HG03045 (cell line): ENCODE data around the gene VPS35L.
"Not testable (repeated sequence)": the region's sequence is repeated elsewhere in the genome, so short reads cannot be mapped to it uniquely, and the experiment has no call there.

ENCODE experiments used
- ATAC-seq: cut with Tn5 transposase; IDR thresholded peaks from one replicate; pipeline ENCODE4 v1.9.1; 2021; ENCODE audit warnings: mild to moderate bottlenecking, moderate library complexity; ENCODE audit not compliant: unreplicated experiment

VPS35L gene

GRCh38 chr16:19708296-19709205 lies 153.0 kb downstream of the VPS35L start:
- ATAC-seq = no peak

DNA sequence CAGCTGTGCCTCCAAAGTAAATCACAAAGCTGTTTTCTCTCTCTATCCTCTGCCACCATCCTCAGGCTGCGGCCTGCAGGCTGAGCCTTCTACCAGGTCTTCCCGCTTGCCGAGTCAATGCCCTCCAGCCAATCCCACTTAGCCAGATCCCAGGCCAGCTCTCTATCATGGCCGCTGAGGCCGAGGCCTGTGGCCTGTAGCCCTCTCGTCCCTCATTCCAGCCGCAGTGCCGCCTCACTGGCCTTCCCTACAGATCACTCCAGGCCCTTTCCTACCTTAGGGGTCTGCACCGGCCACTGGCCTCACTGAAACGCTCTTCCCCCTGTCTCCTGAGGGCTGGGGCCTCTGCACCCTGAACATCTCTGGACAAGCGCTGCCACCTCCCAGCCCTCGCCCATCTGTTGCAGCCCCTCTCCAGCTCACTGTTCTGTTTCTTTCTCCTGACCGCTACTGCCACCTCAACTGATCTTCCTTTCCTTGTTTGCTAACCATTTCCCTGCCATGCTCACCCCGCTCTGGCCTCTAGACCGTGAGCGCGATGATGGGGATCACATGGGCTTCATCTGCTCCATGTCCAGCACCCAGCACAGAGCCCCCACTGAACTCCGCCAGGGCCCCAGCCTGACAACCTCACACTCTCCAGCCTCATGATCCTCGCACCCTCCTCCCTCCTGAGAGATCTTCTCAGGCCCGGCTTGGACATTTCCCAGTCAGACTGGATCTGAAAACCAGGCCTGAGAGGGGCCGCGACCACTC lies 154.1 kb downstream of the VPS35L start:
- ATAC-seq = no peak

DNA sequence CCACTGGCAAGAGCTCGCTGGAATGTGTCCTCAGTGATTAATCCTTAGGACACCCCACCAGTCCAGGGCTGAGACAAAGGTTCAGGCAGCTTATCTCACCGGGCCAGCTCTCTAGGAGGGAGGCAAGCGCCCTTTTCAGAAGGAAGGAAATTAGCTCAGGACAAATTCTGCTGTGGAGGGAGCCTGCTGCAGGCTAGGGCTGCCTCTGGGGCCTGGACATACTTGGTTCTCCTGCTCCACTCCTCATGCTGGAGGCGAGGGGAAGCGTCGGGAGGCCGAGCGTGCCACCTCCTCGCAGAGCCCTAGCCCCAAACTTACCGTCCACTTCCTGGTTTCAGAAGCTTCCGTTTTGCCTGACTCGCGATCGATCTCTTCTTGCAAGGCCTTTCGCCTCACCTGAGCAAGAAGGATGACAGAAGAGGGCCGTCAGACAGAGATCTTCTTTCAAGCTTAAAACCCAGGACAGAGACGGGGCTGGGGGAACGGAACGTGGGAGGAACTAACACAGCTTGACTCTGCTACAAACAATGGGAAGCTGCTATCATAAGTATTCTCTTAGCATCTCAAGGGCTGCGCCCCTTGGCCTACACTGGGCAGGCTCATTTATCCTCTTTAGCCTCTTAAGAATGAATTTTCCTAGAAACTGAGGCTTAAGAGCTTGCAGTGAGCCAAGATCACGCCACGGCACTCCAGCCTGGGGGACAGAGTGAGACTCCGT lies 154.8 kb downstream of the VPS35L start:
- no peak for ATAC-seq

DNA sequence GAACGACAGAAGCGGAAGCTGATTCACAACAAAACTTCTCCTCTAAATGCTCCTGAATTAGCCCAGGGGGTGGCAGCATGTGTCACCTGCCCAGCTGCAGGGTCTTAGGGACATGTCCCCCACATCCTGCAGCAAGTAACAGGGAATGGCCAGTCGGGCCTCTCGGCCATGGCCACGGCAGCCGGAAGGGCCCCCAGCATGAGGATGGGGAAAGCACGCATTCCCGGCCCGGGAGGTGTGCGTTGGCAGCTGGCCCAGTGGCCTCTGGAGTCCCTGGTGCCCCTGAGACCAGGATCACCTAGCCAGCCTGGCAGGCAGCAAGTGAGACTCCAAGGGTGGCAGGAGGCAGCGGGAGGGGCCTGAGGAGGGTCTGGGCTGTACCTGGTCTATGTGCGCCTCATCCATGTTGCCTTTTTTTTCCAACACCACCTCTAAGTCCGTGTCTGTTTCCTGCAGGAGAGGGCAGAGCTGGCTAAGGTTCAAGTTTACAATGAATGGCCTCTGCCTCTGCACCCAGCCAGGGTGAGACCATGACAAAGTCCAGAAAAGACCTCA lies 155.6 kb downstream of the VPS35L start:
- no peak for ATAC-seq

- no peak for ATAC-seq
These were observed 156.1 kb downstream of the VPS35L start for GRCh38 chr16:19711643-19712042.

GRCh38 chr16:19712418-19713058 lies 157.0 kb downstream of the VPS35L start:
- no peak for ATAC-seq

- no peak for ATAC-seq
These were observed 158.2 kb downstream of the VPS35L start for GRCh38 chr16:19713697-19714096.

DNA sequence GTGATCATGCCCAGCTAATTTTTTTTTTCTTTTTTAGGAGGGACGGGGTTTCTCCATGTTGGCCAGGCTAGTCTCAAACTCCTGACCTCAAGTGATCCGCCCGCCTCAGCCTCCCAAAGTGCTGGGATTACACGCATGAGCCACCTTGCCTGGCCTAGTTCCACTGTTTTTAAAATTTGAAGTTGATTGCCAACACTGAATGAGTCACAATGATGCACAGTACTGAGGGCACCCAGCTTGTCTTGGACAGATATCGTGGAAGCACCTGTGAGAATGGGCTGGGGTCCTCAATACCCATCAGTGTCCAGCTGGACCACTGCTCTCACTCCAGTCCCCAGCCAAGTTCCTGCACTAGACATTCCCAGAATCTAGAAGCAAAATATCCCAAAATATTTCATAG lies 160.1 kb downstream of the VPS35L start:
- ATAC-seq = no peak

DNA sequence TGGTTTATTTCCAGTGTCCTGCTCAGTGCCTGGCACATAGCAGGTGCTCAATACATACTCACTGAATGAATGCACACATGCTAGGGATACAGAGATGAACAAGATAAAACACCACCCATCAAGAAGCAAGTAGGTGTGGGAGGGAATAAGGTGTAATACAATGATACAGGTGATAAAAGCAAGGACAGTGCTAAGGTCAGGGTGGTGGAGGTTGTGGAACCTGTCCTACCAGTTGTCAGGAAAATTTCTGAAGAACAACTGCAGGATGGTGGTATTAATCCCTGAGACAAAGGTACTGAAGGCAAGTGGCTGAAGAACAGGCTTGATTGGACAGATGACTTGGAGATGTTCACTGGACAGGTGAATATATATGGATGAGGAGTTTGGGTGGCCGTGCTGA lies 160.7 kb downstream of the VPS35L start:
- no peak for ATAC-seq

- ATAC-seq = not testable (repeated sequence)
These were observed 161.2 kb downstream of the VPS35L start for GRCh38 chr16:19716728-19717127.

DNA sequence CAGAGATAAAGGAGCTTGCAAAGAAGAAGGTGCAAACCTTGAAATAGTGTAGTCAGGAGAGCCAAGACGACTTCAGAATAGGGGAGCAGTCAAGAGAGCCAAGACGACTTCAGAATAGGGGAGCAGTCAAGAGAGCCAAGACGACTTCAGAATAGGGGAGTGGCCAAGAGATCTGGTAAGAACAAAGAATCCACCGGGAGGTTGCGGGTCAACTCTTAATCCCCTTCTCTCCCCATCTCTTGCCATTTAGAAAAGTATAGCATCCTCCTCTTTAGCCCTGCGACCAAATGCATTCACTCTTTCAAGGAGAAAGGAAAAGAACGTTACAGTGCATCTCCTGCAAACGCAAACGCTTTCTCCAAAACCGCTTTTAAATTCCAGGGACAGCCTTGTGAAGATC lies 161.8 kb downstream of the VPS35L start:
- no peak for ATAC-seq

DNA sequence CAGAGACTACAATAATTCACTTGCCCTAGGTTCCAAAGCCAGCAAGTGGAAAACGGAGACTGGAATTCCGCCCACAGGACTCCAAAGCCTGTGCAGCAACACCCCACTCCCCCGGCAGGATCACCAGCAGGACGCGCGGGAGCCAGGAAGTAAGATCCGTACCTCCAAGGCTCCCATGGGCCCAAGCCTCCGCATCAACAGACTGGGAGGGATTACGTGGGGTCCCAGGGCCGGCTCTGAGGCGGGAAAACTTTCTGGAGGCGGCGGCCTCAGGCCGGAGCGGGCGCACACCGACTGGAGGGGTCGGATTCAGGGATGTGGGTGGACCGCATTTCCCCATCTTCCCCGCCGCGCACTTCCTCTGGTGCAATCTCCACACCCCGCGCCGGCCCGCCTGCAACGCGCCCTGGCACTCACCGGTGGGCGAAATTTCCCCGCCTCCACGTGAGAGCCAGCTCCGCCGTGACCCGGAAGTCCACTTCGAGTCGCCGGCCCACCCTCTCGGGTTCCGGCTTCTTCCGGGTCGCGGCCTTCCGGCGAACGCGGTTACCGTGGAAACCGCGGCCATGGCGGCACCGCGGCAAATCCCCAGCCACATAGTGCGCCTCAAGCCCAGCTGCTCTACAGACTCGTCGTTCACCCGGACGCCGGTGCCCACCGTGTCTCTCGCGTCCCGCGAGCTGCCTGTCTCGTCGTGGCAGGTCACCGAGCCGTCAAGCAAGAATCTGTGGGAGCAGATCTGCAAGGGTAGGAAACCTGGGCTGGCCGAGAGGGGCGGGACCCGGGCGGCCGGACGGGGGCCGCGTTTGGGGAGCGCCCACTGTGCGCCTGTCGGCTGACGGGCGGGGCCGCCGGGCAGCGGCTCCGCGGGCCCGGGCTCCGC lies 162.5 kb downstream of the VPS35L start, which contains the start of the genes IQCK and KNOP1:
Gene IQCK, plus strand, starts transcription at position 531 of the 883 bp plus-strand sequence. Its CDS starts 36 bp downstream, at position 567.
Gene KNOP1, minus strand, starts transcription at position 487 of the 883 bp plus-strand sequence. CDS start 3,192 bp downstream, outside the sequence.
- ATAC-seq = peak; percentile 92

DNA sequence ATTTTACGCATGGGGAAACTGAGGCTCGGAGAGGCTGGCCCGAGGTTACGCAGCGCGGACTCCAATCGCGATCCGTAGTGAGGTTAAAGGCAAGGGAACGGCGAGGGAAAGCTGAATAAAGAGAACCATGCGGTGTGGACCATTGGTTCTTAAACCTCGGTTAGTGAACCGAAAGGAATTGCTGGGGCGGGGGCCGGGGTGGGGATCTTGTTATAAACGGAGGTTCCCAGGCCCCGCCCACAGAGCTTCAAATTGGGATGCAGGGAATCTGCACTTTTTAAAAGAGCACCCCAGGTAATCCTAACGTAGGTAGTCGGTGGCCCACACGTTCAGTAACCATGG lies 163.1 kb downstream of the VPS35L start:
- ATAC-seq = no peak

- no peak for ATAC-seq
These were observed 166.9 kb downstream of the VPS35L start for GRCh38 chr16:19722269-19722952.

DNA sequence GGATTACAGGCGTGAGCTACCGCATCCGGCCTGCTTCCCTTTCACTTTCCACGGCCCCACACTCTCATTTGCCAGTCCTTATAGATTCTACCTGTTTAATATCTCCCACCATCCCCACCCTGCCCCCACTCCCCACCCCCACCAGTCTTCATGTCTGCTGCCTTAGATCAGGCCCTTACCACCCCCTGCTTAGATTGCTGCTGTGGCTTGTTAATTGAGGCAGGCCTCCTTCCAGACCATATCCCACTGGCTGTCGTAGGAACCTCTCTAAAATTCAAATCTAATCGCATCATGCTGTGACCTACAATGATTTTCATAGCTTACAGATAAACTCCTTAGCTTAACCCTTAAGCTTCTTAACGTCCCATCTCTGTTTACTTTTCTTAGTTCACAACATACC lies 167.5 kb downstream of the VPS35L start:
- ATAC-seq = no peak

DNA sequence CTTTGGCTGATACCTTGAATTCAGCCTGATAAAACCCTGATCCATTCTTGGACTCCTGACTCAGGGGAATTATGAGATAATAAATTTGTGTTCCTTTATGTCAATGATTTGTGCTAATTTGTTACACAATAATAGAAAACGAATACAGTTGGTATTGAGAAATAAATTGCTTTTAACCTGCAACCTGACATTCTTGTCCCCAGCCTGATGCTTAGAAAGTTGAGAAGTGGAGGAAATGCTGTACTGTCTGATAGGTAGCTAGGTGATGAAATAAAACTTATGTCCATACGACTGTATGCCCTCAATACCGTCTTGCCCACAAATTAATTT lies 173.1 kb downstream of the VPS35L start:
- no peak for ATAC-seq

DNA sequence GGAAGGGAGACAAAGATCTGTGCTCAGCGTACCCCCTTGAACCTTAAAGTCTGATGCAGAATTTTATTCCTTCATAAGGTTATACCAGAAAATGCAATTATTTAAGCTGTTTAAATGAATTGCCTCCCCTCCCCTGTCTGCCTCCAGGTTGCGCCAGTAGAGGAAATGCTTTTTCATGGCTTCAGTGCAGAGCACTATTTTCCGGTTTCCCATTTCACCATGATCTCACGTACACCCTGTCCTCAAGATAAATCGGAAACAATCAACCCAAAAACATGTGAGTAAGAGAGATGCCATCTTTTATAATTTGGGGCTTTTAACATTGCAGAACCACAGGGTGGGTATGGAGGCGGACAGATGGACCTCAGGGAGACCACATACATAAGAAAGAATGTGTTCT lies 178.0 kb downstream of the VPS35L start:
- ATAC-seq = no peak

DNA sequence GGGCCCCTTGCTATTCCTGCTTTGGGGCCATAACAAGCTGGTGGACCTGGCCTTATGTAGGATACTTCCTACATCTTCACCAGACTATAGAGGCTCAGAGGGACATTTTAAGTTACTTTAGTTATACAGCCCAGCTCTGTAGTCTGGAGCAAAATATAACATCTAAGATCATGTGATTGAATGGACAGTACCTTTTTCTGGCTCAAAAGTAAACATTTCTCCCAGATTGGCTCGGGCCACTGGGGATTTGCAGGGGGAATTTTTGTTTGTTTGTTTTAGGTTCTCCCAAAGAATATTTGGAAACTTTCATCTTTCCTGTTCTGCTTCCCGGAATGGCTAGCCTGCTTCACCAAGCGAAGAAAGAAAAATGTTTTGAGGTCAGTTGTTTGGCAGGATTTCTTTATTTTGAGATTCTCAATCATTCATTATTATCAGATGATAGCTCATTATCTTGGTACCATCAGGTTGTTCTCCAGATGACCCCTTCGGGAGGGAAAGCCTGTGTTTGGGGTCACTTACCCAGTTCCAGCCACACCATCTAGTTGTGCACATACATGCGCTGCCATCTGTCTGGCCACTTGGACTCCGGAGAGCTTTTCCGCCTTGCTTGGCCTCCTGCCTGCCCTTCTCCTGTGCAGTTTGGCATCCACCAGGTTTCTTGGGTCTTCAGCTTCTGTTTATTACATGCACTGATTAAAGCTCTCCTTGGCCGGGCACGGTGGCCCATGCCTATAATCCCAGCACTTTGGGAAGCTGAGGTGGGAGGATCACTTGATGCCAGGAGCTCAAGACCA lies 179.8 kb downstream of the VPS35L start:
- no peak for ATAC-seq
